Measurements from ENCODE around the gene PAM.

- no peak for TF ChIP-seq CTCF (IDR thresholded peaks at IDR 0.05)
- no peak for TF ChIP-seq POLR2A (IDR thresholded peaks at IDR 0.05)
- TF ChIP-seq EP300 (IDR thresholded peaks at IDR 0.05): no peak
- TF ChIP-seq POLR2AphosphoS5 (IDR thresholded peaks at IDR 0.05): no peak
These were observed 100.7 kb downstream of the PAM start for GRCh38 chr5:102855681-102856388.
